ENCODE measurements around the gene FAT1.

Gene FAT1

GRCh38 chr4:186599483-186599882, 124.2 kb downstream of the FAT1 start:
- DNase-seq: no peak

- no peak for DNase-seq
These were observed 125.0 kb downstream of the FAT1 start for GRCh38 chr4:186598686-186599085.

GRCh38 chr4:186596850-186597390, 126.7 kb downstream of the FAT1 start:
- no peak for DNase-seq

- DNase-seq: no peak
These were observed 127.3 kb downstream of the FAT1 start for GRCh38 chr4:186596346-186596745.

- no peak for DNase-seq
These were observed 130.1 kb downstream of the FAT1 start for GRCh38 chr4:186593587-186593973.

- no peak for DNase-seq
These were observed 130.6 kb downstream of the FAT1 start for GRCh38 chr4:186592966-186593586.

- no peak for DNase-seq
These were observed 131.2 kb downstream of the FAT1 start for GRCh38 chr4:186592445-186592844.

GRCh38 chr4:186591651-186592050, 132.0 kb downstream of the FAT1 start:
- DNase-seq: no peak

GRCh38 chr4:186588503-186588902, 135.2 kb downstream of the FAT1 start:
- DNase-seq: no peak

- DNase-seq: peak; percentile 67
These were observed 136.1 kb downstream of the FAT1 start for GRCh38 chr4:186587416-186588018.

- no peak for DNase-seq
These were observed 137.5 kb downstream of the FAT1 start for GRCh38 chr4:186586205-186586604.

GRCh38 chr4:186584912-186585311, 138.7 kb downstream of the FAT1 start:
- DNase-seq: no peak

- no peak for DNase-seq
These were observed 142.2 kb downstream of the FAT1 start for GRCh38 chr4:186581421-186581820.

GRCh38 chr4:186580669-186581068, 143.0 kb downstream of the FAT1 start:
- DNase-seq: no peak

GRCh38 chr4:186570193-186570996, 153.3 kb downstream of the FAT1 start:
- DNase-seq: no peak

- no peak for DNase-seq
These were observed 154.0 kb downstream of the FAT1 start for GRCh38 chr4:186569533-186570192.

GRCh38 chr4:186566068-186566467, 157.6 kb downstream of the FAT1 start:
- DNase-seq: no peak

GRCh38 chr4:186563761-186564160, 159.9 kb downstream of the FAT1 start:
- DNase-seq: no peak

- DNase-seq: no peak
These were observed 161.9 kb downstream of the FAT1 start for GRCh38 chr4:186561748-186562147.

GRCh38 chr4:186560647-186561046, 163.0 kb downstream of the FAT1 start:
- no peak for DNase-seq

GRCh38 chr4:186557486-186557885, 166.2 kb downstream of the FAT1 start:
- DNase-seq: no peak

- DNase-seq: no peak
These were observed 166.6 kb downstream of the FAT1 start for GRCh38 chr4:186557061-186557460.

All from activated T-cell treated with anti-CD3 and anti-CD28 coated beads, Interleukin-2, amount 50 U/mL, for 48 hours (primary cell).